HG03064 (cell line): ENCODE measurements around the gene PRSS33.

ENCODE experiments used
- ATAC-seq: cut with Tn5 transposase; IDR thresholded peaks from one replicate; pipeline ENCODE4 v1.9.1; 2021; ENCODE audit warnings: low read depth; ENCODE audit not compliant: unreplicated experiment

Gene PRSS33

GRCh38 chr16:2787406-2787805 lies at the start of gene PRSS33:
TSS of gene PRSS33 (minus strand) at chr16:2787560. CDS start at chr16:2786547, 1,013 bp downstream.
- ATAC-seq, result no peak

- no peak for ATAC-seq
These were observed 49.5 kb upstream of the PRSS33 start for GRCh38 chr16:2836646-2837508.

- no peak for ATAC-seq
These were observed 48.5 kb upstream of the PRSS33 start for GRCh38 chr16:2835638-2836493.

- no peak for ATAC-seq
These were observed 47.6 kb upstream of the PRSS33 start for GRCh38 chr16:2834968-2835367.

GRCh38 chr16:2833776-2834175 lies 46.4 kb upstream of the PRSS33 start:
- ATAC-seq, result no peak

- ATAC-seq, result no peak
These were observed 43.8 kb upstream of the PRSS33 start for GRCh38 chr16:2831203-2831602.

- ATAC-seq, result no peak
These were observed 43.0 kb upstream of the PRSS33 start for GRCh38 chr16:2830355-2830695.

GRCh38 chr16:2829501-2830354 lies 42.4 kb upstream of the PRSS33 start, which contains the start of gene ZG16B:
TSS of gene ZG16B (plus strand) at chr16:2830303. CDS start at chr16:2830442, 139 bp downstream.
- no peak for ATAC-seq

GRCh38 chr16:2828876-2829430 lies 41.6 kb upstream of the PRSS33 start:
- ATAC-seq, result no peak

GRCh38 chr16:2828521-2828840 lies 41.1 kb upstream of the PRSS33 start:
- no peak for ATAC-seq

GRCh38 chr16:2827831-2828520 lies 40.6 kb upstream of the PRSS33 start:
- ATAC-seq, result no peak

GRCh38 chr16:2827374-2827791 lies 40.0 kb upstream of the PRSS33 start:
- no peak for ATAC-seq

- ATAC-seq, result no peak
These were observed 39.4 kb upstream of the PRSS33 start for GRCh38 chr16:2826591-2827373.

- ATAC-seq, result no peak
These were observed 38.5 kb upstream of the PRSS33 start for GRCh38 chr16:2825906-2826305.

- ATAC-seq, result no peak
These were observed 37.8 kb upstream of the PRSS33 start for GRCh38 chr16:2825049-2825742.

GRCh38 chr16:2824626-2825025 lies 37.3 kb upstream of the PRSS33 start:
- ATAC-seq, result no peak

GRCh38 chr16:2822496-2822895 lies 35.1 kb upstream of the PRSS33 start:
- no peak for ATAC-seq

GRCh38 chr16:2822158-2822495 lies 34.8 kb upstream of the PRSS33 start:
- ATAC-seq, result no peak
